Lung (tissue), 12 donors: ENCODE measurements around the gene CHPF2. TPM values are rescaled to one million over a fixed set of nuclear protein-coding genes. Genes with fewer than 3 reads are reported as not detected.

ENCODE experiments used
- ATAC-seq: fragments of 200-7000 bp; cut with Tn5 transposase; one replicate; pipeline ENCODE4 v1.9.1; 2020; ENCODE audit warnings: moderate number of reproducible peaks; ENCODE audit not compliant: insufficient read depth, low FRiP score
- DNase-seq, 3 donors: peaks; one replicate each; pipeline ENCODE4 v3.0.0-alpha.2; 2013 to 2017
- H3K27ac ChIP-seq, 2 donors: one replicate each; pipeline ENCODE4 v1.5.1; 2013; ENCODE audit warnings: mild to moderate bottlenecking in 2 of 2, moderate library complexity in 2 of 2, control low read depth in 1 of 2, inconsistent platforms in 1 of 2, low read depth in 1 of 2, low read length in 1 of 2
- H3K27me3 ChIP-seq, 3 donors: one replicate each; pipeline ENCODE4 v1.5.1; 2013; ENCODE audit warnings: low read length in 2 of 3; ENCODE audit not compliant: control insufficient read depth in 3 of 3, insufficient read depth in 3 of 3
- H3K36me3 ChIP-seq, 4 donors: one replicate each; pipeline ENCODE4 v1.5.1; 2013; ENCODE audit warnings: low read length in 4 of 4, mild to moderate bottlenecking in 1 of 4, moderate library complexity in 1 of 4; ENCODE audit not compliant: control insufficient read depth in 4 of 4, insufficient read depth in 4 of 4
- H3K4me1 ChIP-seq, 5 donors: one replicate each; pipeline ENCODE4 v1.5.1; 2013; ENCODE audit warnings: low read length in 5 of 5, mild to moderate bottlenecking in 2 of 5, moderate library complexity in 1 of 5; ENCODE audit not compliant: control insufficient read depth in 5 of 5, insufficient read depth in 5 of 5
- H3K4me3 ChIP-seq: one replicate; pipeline ENCODE4 v1.5.1; 2013; ENCODE audit warnings: mild to moderate bottlenecking, control low read depth, moderate library complexity
- H3K9ac ChIP-seq, 2 donors: one replicate each; pipeline ENCODE4 v1.5.1; 2013; ENCODE audit warnings: low read length in 2 of 2, control low read depth in 1 of 2; ENCODE audit not compliant: insufficient read depth in 1 of 2
- H3K9me3 ChIP-seq, 4 donors: one replicate each; pipeline ENCODE4 v1.5.1; 2013; ENCODE audit warnings: low read length in 3 of 4, mild to moderate bottlenecking in 1 of 4, moderate library complexity in 1 of 4; ENCODE audit not compliant: control insufficient read depth in 4 of 4, insufficient read depth in 3 of 4
- CTCF ChIP-seq: IDR thresholded peaks from 2 replicates; pipeline ENCODE4 v1.5.1; 2012; ENCODE audit warnings: mild to moderate bottlenecking; ENCODE audit errors: control extremely low read depth, extremely low read depth
- WGBS, 2 donors: extraction: QIAGEN DNeasy Blood & Tissue Kit; methylation state at CpG; one replicate each; pipeline ENCODE4 v1.1.7; 2013; 5-methylcytosine and 5-hydroxymethylcytosine counted together
- polyA plus RNA-seq, 2 donors: library from polyadenylated mRNA; stranded (reverse); fragments of 200-250 nt; gene quantifications; one replicate each; pipeline ENCODE4 v1.2.1, GENCODE V29; 2013
- total RNA-seq, 2 donors: library from RNA; depleted of rRNA in 1 of 2; stranded (reverse); fragments of >200 nt in 1 of 2; gene quantifications; one replicate each; pipeline ENCODE4 v1.2.1, GENCODE V29; 2014 to 2021
- donor health status: control.
- donor health status: control.
- donor health status: Bipolar disorder and iron deficiency.
- donor health status: healthy.
- donor health status: DM: yes; HTN: yes; CAD: no.

Gene CHPF2
- total and polyA plus RNA-seq, 4 donors: 23.3 to 54.0 (median 35.0) TPM

GRCh38 chr7:151209588-151209987 is 22.7 kb upstream of the CHPF2 start:
- Histone ChIP-seq H3K9ac (no peak overlapping the region), H3K27ac (no peak overlapping the region), H3K4me3 (no peak overlapping the region), H3K4me1 (peaks cover 0 to 10% (median 5%) of the 10 kb centered on the region in 5 donors), H3K27me3 (peaks cover 0 to 3% (median 0%) of the 10 kb centered on the region in 3 donors), H3K36me3 (peaks cover 2 to 18% (median 11%) of the 10 kb centered on the region in 4 donors), H3K9me3 (no peaks in the 10 kb centered on the region)
- no peak for TF ChIP-seq CTCF
- no peak for ATAC-seq
- WGBS, 2 donors: 87 to 90% methylated on average over 6 of the region's 6 CpGs
- no peak for DNase-seq

DNA sequence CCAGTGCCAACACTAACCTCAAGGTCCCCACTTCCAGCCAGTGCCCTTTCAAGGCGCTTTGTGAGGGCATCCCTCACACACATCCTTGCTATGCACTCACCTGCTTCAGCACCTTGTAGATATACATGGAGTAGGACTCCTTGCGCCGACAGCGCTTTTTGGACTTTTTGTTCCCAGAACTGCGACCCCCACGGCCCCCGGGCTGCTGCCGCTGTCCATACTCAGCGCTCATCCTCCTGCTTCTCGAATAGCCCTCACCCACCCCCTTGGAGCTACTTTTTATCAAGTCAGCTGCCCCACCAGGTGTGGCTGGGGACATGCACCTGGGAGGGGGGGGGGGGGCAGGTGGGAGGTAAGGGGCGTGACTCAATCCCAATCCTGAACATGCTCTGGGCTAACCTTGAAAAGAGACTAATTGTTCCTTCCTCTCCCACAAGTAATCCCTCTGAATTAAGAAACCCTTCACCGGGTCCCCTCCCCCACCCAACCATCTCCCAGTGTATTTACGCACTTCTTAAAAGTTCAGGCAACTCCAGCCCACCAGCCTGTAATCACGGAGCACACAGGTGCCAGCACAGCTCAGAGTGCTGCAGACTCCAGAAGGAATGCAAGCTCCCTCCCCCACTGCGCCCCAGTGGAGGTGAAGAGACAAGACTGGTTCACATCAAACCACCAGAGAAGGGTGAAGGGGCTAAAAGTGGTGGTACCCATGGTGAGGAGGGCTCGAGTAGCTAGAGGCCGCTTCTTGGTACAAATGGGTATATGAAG is 22.0 kb upstream of the CHPF2 start, which contains the start of gene H2BK1:
H2BK1 (minus strand) TSS at position 402 of the 768 bp plus-strand sequence; CDS start at position 232, 170 bp downstream.
- Histone ChIP-seq H3K4me3 (no peak within 1 kb of the TSS), H3K36me3 (peaks cover 7 to 25% (median 14%) of the 10 kb centered on the region in 4 donors), H3K9ac (no peak within 1 kb of the TSS), H3K27me3 (no peaks in the 10 kb centered on the region), H3K4me1 (peaks cover 0 to 10% (median 5%) of the 10 kb centered on the region in 5 donors), H3K9me3 (no peaks in the 10 kb centered on the region), H3K27ac (no peak within 1 kb of the TSS)
- DNase-seq: no peak
- no peak for TF ChIP-seq CTCF
- ATAC-seq: no peak
- WGBS, 2 donors: 85% methylated on average over 17 of the region's 17 CpGs

DNA sequence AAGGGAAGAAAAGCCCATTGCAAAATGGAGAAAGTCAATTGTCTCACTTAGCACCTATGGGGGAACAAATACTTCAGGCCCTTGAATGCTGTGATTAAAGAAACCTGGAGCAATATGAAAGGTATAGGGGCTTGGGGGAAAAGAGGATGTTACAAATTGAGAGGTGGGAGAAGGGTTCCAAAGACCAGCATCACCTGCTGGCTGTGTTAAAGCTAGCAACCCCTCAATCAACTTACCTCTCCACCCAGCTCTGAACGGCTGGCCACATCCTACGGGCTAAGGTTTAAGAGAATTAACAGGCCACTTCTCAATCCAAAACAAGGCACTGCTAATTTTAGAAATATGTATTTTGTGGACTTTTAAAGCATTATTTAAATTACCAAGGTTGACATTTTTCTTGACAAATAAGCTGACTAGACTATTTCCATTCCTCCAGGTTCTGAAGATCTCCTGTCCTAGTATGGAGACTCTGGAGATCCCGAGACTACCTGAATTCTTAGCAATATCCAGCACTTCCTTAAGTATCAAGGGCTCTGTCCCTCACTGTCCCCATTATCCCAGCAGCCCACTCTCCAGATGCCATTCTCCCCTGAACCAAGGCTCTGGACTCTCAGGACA is 21.0 kb upstream of the CHPF2 start:
- no peak for ATAC-seq
- DNase-seq: no peak
- TF ChIP-seq CTCF: no peak
- H3K4me1 ChIP-seq: peaks cover 0 to 10% (median 5%) of the 10 kb centered on the region in 5 donors
- no peaks in the 10 kb centered on the region for H3K9me3 ChIP-seq
- no peak overlapping the region for H3K27ac ChIP-seq
- WGBS, 2 donors: 89 to 90% methylated on average over 3 of the region's 3 CpGs
- no peak overlapping the region for H3K9ac ChIP-seq
- H3K27me3 ChIP-seq: no peaks in the 10 kb centered on the region
- H3K4me3 ChIP-seq: no peak overlapping the region
- peaks cover 8 to 32% (median 20%) of the 10 kb centered on the region in 4 donors for H3K36me3 ChIP-seq
